Vagina (tissue), 2 donors: ENCODE results near the gene CDK16.

ENCODE experiments used
- CTCF ChIP-seq, 3 experiments: fragments of 450-650 bp in 2 of 3; fragments of 200-600 bp in 1 of 3; sonication (generic) in 1 of 3; IDR thresholded peaks; one replicate each; pipeline ENCODE4 v1.5.1; 2017 to 2019; ENCODE audit warnings: antibody characterized with exemption in 3 of 3, mild to moderate bottlenecking in 2 of 3, moderate library complexity in 2 of 3
- POLR2A ChIP-seq, 2 donors: fragments of 450-650 bp; IDR thresholded peaks; one replicate each; pipeline ENCODE4 v1.6.1; 2017; ENCODE audit warnings: antibody characterized with exemption in 2 of 2, mild to moderate bottlenecking in 2 of 2, moderate library complexity in 2 of 2

- TF ChIP-seq POLR2A (IDR thresholded peaks at IDR 0.05) (no peak), CTCF (IDR thresholded peaks at IDR 0.05) (no peak)
Measured at GRCh38 chrX:47194194-47194787, 24.2 kb upstream of the CDK16 start.
